LNCaP clone FGC (cell line): ENCODE measurements around the gene CLEC16A.

Source experiments
- DNase-seq: peaks from one replicate; pipeline ENCODE4 v3.0.0-alpha.2; 2011; ENCODE audit warnings: low read depth
- H3K4me3 ChIP-seq: 2 replicates; pipeline ENCODE4 v1.5.1; 2011; ENCODE audit warnings: mild to moderate bottlenecking, low read depth, low read length, control low read depth
- TF ChIP-seq, protein P1 (sequence below): IDR thresholded peaks from 2 replicates; pipeline ENCODE4 v1.5.1; 2012; ENCODE audit warnings: mild to moderate bottlenecking; ENCODE audit not compliant: control insufficient read depth, insufficient read depth; ENCODE audit errors: extremely low read depth

The CLEC16A gene

DNA sequence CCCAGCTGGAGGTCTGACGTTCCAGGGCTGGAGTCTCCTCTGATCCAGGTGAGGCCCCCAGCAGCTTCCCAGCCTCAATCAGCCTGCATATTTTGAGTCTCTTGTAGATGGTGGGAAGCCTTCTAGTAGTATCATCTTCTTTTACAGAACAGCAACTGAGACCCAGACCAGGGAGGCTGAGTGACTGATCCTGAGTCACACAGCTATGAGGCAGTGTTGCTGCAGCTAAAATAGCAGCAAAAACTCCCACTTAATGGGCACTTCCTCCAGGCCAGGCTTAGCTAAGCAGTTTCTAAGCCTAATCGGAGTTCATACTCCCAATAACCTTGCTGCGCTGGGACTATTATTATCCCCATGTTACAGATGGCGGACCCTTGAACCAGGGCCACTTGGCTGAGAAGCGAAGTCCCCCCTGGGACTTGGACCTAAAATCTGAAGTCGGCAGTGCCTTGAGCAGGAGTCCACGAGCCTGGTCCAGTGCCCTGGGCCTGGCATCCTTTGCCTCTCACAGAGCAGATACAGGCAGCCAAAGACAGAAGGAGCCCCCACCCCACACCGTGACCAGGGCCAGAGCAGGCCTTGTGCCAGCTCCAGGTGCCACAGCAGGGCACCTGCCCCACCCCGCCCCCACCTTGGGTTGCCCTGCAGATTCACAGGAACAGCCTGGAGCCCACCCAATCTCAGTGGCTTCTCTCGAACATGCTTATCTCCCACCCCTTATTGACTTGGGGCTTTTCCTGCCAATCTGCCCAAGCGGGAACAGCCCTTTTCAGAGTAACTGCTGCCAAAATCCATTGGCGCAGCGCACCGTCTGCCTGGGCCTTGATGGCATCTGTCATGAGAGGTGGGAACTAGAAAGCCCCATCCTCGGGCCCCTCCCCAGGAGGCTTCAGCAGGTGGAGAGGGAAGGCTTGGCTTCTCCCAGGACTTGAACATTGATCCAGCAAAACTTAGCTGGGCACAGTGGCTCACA is 246.5 kb downstream of the CLEC16A start:
- TF ChIP-seq, protein P1, sequence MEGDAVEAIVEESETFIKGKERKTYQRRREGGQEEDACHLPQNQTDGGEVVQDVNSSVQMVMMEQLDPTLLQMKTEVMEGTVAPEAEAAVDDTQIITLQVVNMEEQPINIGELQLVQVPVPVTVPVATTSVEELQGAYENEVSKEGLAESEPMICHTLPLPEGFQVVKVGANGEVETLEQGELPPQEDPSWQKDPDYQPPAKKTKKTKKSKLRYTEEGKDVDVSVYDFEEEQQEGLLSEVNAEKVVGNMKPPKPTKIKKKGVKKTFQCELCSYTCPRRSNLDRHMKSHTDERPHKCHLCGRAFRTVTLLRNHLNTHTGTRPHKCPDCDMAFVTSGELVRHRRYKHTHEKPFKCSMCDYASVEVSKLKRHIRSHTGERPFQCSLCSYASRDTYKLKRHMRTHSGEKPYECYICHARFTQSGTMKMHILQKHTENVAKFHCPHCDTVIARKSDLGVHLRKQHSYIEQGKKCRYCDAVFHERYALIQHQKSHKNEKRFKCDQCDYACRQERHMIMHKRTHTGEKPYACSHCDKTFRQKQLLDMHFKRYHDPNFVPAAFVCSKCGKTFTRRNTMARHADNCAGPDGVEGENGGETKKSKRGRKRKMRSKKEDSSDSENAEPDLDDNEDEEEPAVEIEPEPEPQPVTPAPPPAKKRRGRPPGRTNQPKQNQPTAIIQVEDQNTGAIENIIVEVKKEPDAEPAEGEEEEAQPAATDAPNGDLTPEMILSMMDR: no peak
- H3K4me3 ChIP-seq: no peak overlapping the region
- no peak for DNase-seq

DNA sequence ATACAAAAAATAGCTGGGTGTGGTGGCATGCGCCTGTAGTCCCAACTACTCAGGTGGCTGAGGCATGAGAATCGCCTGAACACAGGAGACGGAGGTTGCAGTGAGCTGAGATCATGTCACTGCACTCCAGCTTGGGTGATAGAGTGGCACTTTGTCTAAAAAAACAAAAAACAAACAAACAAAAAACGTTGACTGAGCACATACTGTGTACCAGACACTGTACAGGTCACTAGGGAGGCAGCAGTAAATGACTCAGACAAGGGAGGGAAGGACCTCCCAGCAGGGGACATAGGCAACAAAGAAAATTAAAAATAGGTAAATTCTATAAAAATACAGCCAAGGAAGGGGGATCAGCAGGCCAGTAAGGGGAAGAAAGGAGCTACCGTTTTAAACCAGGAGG is 247.3 kb downstream of the CLEC16A start:
- TF ChIP-seq, protein P1: no peak
- DNase-seq: no peak
- H3K4me3 ChIP-seq: no peak overlapping the region

DNA sequence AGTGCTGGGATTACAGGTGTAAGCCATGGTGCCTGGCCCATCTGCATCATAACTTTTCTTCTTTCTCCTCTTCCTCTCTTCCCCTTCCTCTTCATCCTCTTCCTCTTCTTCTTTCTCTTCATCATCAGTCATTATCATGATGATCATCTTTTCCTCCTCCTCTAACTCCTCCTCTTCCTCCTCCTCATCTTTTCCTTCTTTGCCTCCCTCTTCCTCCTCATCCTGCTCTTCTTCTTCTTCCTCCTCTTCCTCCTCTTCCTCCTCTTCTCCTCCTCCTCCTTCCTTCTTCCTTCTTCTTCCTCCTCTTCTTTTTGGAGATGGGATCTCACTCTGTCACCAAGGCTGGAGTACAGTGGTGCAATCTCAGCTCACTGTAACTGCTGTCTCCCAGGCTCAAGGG is 249.1 kb downstream of the CLEC16A start:
- DNase-seq: no peak
- no peak overlapping the region for H3K4me3 ChIP-seq
- TF ChIP-seq, protein P1: no peak

DNA sequence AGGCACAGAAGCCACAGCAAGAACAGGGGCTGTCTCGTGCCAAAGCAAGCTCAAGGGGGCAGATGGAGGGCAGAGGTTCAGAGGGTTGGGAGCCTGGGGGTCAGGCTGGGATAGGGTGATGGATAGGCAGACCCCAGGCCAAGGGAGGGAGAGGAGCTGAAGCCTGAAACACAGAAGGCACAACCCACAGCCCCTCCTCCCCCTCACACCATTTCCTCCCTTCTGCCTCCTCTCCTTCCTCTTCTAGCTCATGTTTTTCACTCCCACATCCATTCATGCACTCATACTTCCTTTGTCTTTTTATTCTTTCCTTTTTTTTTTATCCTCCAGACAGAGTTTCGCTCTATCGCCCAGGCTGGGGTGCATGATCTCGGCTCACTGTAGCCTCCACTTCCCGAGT is 250.5 kb downstream of the CLEC16A start:
- no peak overlapping the region for H3K4me3 ChIP-seq
- TF ChIP-seq, protein P1: no peak
- DNase-seq: no peak

DNA sequence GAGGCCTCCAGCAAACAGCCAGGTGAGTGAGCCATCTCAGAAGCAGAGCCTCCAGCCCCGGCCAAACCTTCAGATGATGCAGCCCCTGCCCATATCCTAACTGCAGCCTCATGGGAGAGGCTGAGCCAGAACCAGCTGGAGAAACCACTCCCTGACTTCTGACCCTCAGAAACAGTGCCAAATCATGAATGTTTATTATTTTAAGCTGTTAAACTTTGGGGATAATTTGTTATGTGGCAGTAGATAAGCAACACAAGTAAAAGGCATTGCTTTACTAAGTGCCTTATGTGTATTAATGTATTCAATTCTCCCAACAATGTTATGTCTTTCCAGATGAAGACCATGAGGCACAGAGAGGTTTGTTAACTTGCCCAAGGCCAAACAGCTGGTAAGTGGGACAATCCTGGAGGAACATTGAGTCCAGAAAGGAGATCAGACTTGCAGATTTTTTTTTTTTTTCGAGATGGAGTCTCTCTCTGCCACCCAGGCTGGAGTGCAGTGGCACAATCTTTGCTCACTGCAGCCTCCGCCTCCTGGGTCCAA is 252.0 kb downstream of the CLEC16A start:
- DNase-seq: no peak
- no peak overlapping the region for H3K4me3 ChIP-seq
- TF ChIP-seq, protein P1: no peak

DNA sequence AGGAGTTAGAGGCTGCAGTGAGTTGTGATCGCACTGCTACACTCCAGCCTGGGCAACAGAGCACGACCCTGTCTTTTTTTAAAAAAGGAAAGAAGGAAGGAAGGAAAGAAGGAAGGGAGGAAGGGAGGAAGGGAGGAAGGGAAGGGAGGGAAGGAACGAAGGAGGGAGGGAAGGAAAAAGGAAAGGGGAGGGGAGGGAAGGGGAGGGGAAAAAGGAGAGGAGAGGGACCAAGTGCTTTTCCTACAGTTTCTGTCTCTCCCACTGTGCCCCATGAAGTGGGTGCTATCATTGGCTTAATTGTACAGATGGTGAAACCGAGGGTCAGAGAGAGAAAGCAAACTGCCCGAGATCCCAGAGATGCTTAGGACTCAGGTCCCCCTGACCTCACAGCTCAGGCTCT is 254.0 kb downstream of the CLEC16A start:
- H3K4me3 ChIP-seq: no peak overlapping the region
- TF ChIP-seq, protein P1: no peak
- no peak for DNase-seq
